GM12874 (cell line): ENCODE results near the gene KIF18B.

Source experiments
- CTCF ChIP-seq: IDR thresholded peaks from 2 replicates; pipeline ENCODE4 v1.5.1; 2011; ENCODE audit warnings: low read depth, mild to moderate bottlenecking, control low read depth, low read length, moderate library complexity; ENCODE audit not compliant: insufficient read depth

KIF18B gene

GRCh38 chr17:44922746-44923470, 24.7 kb downstream of the KIF18B start:
- no peak for TF ChIP-seq CTCF

- TF ChIP-seq CTCF = no peak
Observed at GRCh38 chr17:44922136-44922535, 25.4 kb downstream of the KIF18B start.

- TF ChIP-seq CTCF = no peak
Observed at GRCh38 chr17:44921122-44921882, 26.3 kb downstream of the KIF18B start.

- TF ChIP-seq CTCF = no peak
Observed at GRCh38 chr17:44920565-44920940, 27.0 kb downstream of the KIF18B start.

GRCh38 chr17:44919885-44920564, 27.5 kb downstream of the KIF18B start:
- peak; percentile 81 for TF ChIP-seq CTCF

- no peak for TF ChIP-seq CTCF
Observed at GRCh38 chr17:44919411-44919810, 28.2 kb downstream of the KIF18B start.

GRCh38 chr17:44918006-44918405, 29.6 kb downstream of the KIF18B start:
- TF ChIP-seq CTCF = no peak
